ENCODE results near the gene OTUD4.
"Not testable (repeated sequence)": the region's sequence is repeated elsewhere in the genome, so short reads cannot be mapped to it uniquely, and the experiment has no call there.

Gene OTUD4

DNA sequence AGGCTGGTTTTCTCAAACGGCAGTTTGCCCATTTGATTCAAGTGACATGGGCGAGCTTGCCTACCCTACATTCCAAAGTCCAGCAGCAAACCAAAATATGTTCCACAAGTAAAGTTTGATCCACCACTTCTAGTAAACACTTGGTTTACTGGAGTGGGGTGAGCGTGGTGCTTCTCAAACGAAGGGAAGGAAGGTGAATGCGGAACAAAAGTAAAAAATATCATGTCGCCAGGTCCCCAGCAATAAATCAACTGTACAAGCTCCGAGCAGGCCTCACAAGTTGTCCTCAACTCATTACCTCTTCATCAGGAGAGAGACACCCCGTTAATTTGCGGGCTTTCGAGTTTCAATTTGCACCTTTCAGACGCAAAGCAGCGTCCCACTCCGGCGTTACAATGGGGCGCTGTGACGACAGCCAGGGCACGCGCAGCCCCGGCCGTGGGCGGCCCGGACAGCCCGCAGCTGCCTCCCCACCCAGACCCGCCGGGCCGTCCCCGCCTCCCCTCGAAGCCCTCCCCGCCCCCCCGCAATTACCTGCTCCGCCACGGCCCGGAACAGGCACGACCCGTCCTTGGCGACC lies 1.0 kb downstream of the OTUD4 start:
- DNase-seq (ENCODE audit: low read depth in 2 of 2, low spot score in 1 of 2) = peak; percentile 62 to 74

DNA sequence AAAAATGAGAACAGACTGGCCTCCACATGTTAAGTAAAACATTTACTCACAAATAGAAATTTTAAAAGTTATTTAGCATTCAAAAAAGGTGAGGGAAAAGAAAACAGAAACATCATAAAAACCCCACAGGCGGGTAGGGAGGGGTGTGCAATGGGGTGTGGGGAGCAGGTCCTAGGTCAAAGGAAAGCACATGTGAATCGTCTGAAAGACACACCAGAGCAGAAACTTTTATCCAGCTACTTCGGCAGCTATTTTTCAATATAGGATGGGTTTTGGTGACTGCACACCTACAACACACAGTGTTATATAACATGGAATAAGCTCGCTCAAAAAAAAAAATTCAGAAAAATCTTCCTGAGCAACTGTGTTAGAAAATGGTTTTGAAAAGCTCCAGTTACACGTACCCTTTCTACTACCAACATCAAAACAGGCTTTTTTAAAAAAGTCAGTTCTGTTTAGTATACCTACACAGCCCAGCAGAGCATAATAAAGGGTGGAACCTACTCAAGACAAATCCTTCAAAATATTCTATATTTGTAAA lies 1.6 kb downstream of the OTUD4 start:
- no peak for DNase-seq (ENCODE audit: low read depth in 2 of 2, low spot score in 1 of 2)

DNA sequence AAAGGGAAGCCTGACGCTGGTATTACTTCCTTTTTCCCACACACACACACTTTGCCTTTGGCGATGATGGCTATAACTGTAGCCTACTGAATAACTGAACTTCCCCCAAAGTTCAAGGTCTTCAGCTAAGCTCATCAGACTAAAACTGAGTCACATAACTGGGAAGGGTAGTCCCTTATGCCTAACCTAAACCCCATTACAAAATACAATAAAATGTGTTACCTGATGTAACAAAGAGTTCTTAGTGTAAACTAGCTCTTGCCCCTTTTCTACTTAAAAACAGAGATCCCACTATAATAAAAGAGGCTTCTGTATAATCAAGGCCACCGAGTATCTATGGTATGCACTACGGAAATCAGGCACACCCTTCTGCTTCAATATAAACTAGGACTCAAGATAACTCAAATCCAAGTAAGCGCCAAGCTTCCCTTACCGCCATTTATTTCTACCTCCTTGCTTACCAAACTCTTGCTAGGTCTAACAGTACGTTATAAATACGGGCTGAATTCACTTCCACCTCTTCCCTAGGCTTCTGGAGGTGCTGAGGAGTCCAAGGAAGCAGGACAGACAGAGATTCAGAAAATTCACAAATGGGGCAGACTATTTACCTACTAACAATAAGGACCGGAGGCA lies 2.4 kb downstream of the OTUD4 start:
- DNase-seq (ENCODE audit: low read depth in 2 of 2, low spot score in 1 of 2) = no peak

DNA sequence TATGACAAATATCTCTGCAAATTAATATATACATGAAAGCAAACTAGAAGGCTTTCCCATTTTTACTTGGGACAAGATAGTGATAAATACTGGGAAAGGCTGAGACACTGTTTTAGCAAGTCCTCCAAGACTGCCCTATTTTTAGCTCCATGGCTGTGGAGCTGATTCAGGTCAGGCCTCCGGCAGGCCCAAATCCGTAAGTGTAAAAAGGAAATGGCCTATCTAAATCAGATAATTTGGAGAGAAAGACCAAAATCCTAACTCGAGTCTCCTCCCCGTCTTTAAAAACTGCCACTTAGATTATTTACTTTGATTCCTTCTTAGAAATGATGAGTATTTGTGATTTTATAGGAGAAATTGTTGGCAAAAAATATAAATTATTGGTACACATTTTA lies 2.9 kb downstream of the OTUD4 start:
- no peak for DNase-seq (ENCODE audit: low read depth in 2 of 2, low spot score in 1 of 2)

DNA sequence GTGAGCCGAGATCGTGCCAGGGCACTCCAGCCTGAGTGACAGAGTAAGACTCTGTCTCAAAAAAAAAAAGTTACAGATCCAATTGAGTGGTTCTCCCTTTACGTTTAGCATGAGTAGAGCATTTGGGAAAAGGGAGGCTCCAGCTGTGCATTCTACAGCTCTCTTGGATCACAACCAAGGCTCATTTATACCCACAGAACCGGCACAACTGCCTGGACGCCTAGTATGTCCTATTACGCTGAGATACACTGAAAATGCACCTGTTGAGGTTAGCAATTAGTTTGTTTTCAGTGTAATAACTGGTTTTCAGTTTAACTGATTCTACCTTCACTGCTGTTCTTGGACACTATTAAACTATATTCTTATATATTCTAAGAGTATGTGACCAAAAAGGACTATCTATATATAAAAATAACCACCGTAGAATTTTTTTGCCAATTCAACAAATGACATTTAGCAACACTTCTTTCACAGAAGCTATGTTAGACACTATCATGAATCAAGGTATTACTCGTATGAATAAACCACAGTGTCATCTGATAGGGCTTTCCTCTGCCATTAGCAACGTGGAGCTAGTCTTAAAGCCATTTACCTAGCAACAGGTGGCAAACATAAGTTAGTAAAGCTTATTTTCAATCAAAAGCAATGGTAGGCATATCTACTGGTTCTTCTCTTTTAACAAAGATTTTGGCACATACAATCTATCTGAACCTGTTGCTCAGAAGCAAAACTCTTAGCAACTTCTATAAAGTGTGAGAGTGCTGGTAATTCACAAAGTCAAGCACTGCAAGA lies 3.6 kb downstream of the OTUD4 start:
- no peak for DNase-seq (ENCODE audit: low read depth in 2 of 2, low spot score in 1 of 2)

DNA sequence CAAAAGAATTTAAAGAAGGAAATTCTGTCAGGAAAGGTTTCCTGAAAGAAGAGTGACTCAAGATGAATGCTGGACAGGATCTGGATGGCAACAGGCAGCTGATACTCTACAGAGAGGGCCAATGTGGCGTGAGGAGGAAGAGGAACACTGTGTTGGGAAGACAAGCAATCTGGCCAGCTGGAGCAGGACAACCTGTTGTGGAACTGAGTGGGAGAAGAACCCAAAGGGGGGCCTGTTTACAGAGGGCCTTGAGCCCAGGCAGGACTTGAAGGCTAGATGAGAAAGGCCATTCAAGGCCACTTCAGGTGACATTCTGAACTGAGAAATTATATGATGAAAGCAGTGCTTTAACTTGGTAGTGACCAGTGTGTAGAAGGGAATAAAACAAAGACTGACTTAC lies 8.5 kb downstream of the OTUD4 start:
- DNase-seq (ENCODE audit: low read depth in 2 of 2, low spot score in 1 of 2) = no peak

DNA sequence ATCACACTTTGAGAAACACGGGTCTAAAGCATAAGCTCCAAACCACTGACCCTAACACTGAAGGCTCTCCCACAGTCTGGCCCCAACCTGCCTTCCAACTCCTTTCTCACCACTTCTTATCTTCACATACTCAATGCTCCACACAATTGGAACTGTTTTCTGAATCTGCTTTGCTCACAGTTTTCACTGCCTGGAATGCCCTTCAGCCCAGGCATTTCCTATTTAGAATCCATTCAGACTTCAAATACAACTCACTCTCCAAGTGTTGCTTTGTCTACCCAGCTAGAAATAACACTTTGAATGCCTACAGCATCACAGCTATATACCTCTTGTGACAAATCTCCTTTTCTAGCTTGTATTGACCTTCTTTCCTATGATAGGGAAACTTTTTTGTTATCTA lies 10.2 kb downstream of the OTUD4 start:
- no peak for DNase-seq (ENCODE audit: low read depth in 2 of 2, low spot score in 1 of 2)

DNA sequence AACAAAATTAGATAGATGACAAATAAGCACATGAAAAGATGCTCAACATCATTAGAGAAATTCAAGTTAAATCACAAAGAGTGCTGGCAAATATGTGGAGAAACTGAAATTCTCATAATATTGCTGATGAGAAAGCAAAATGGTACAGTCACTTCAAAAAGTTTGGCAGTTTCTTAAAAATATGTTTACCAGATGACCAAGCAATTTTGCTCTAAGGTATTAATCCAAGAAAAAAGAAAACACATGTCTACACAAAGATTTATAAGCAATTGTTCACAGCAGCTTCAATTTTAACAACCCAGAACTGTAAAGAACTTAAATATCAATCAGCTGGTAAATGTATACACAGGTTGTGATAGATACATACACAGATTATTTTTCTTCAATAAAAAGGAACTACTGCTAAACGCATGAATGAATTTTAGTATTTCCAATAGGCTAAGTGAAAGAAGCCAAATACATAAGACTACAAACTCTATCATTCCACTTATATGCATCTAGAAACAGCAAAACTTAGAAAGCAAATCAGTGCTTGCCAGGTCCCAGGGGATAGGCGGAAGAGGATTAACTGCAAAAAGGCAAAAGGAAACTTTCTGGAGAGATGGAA lies 11.7 kb downstream of the OTUD4 start:
- no peak for DNase-seq (ENCODE audit: low read depth in 2 of 2, low spot score in 1 of 2)

DNA sequence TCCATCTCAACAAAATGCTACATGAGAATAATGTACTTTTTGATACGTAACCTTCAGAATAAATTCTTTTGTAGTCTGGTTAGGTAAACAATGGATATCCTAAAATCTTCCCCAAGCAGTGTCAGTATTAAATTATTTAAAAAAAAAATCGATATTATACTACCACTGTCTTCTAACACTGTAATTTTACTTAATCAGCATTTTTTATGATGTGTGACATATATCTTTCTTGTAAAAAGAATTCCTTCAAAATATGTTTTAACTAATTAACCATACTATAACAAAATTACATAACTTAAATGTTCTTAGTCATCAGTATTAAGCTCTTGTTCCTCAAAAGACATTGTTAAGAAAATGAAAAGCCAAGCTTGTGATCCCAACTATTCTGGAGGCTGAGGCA lies 12.5 kb downstream of the OTUD4 start:
- no peak for DNase-seq (ENCODE audit: low read depth in 2 of 2, low spot score in 1 of 2)

DNA sequence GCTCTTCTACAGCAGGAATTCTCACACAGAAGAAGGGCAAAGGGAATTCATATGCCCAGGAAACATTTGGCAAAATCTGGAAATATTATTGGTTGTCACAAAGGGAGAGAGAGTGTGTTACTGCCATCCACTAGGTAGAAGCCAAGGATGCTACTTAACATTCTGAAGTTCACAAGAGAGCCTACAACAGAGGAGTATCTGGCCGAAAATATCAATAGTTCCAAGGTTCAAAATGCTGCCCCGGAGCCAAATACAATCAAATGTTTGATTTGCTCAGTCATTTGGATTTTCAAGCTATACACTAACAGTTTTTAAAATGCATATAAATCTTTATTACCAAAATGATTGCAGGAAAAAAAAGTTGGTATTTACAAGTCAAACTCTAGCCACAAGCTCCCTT lies 18.8 kb downstream of the OTUD4 start:
- no peak for DNase-seq (ENCODE audit: low read depth in 2 of 2, low spot score in 1 of 2)

DNA sequence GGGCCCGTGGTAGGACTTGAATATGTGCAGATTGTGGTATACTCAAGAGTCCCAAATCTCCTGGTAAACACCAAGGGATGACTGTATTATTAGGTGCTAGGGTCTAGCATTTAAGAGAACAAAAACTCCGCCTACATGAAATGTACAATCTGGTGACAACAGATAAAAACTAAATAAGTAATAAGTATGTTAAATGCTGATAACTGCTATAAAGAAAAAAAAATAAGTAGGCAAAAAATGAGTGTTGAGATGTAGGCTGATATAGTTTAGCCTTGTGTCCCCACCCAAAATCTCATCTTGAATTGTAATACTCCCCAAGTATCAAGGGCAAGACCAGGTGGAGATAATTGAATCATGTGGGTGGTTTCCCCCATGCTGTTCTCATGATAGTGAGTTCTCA lies 23.4 kb downstream of the OTUD4 start:
- no peak for DNase-seq (ENCODE audit: low read depth in 2 of 2, low spot score in 1 of 2)

DNA sequence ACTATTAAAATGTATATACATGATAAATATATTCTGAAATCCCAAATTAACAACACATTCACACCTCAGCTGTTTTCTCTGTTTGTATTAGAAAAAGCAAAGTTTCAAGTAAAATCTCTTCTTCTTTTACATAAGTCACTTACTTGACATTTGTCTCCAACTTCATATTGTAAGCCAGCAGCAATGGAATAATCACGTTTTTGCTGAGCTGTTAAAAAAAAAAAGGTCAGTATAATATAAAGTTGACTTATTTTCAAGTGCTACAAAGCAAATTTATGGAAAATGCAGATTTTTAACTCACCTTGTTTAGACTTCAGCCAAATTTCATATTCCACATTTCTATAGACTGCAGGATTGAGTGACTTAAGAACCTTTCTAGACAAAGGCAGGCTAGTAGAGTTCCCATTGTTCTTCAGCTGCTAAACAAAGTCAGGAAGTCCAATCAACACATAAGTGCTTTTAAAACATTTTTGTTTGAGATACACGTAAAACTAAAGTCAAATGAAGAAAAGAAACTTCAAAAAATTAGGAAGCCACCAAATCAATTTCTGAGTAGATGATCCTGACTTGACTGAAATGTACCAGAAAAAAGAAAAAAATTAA lies 25.0 kb downstream of the OTUD4 start:
- DNase-seq (ENCODE audit: low read depth in 2 of 2, low spot score in 1 of 2) = no peak

DNA sequence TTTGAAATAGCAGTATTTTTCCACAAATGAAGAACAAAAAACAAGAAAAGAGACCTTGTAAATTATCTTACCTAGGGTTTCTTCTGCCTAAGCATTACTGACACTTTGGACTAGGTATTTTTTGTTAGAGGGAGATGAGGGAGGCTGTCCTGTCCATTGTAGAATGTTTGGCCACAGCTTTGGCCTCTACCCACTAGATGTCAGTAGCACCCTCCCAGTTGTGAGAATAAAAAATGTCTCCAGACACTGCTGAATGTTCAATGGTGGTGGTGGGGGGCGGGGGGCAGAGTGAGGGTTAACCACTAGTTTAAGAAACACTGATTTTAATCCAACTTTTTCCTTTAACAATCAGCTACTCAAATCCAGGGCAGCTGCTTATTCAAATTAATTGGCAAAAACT lies 25.8 kb downstream of the OTUD4 start:
- DNase-seq (ENCODE audit: low read depth in 2 of 2, low spot score in 1 of 2) = no peak

DNA sequence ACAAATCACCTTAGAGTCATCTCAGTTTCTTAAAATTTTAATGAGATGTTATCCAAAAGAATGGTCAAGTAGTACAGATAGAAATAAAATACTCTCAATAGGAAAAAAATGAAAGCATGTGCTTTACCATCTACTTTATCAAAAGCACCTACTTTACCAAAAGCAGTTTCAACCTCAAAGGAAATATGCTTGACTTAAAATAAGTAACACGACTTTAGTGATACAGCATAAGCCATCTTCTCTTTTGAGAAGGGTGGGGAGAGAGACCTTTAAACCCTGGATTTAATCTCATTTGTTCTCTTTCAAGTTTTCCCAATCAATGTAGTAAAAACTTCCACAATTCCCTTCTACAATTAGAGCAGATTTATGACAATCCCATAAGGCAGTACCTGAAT lies 26.5 kb downstream of the OTUD4 start:
- DNase-seq (ENCODE audit: low read depth in 2 of 2, low spot score in 1 of 2) = no peak

DNA sequence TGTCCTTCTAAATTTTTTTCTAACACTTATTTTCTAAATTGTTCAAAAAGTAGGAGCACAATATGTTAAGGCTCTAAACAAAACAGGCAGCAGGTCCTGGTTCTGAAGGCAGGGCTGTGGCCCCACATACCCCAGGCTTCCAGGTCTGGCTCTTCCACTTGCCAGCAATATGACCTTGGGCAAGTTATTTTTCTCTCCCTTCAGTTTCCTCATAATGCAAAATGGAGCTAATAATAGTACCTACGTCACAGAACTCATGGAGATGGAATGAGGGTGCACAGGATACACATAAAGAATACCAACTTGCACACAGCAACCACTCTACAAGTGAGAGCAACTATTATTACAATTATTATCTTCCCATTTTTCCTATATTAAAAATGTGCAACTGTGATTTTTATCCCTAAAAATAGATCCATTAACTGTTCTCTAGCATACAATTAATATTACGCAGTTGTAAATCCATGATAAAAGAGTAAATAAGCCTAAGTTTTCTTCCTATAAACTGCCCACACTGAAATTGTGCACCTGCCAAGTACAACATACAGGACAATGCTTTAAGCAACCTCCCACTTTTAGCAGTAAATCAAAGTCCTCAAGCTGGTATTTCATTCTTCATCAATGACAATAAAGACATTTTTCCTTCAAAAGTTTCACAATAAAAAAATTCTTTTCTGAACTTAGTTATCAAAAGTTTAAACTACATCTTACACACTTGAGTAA lies 27.0 kb downstream of the OTUD4 start:
- no peak for DNase-seq (ENCODE audit: low read depth in 2 of 2, low spot score in 1 of 2)

DNA sequence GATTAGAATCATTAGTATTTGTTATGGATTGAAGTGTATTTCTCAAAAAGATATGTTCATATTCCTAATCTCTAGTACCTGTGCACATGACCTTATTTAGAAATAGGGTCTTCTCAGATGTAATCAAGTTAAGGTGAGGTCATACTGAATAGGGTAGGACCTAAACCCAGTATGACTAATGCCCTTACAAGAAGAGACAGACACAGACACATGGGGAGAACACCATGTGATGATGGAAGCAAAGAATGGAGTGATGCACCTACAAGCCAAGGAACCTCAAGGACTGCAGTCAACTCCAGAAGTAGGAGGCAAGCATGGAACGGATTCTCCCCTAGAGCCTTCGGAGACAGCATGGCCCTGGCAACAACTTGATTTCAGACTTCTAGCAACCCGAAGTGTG lies 31.4 kb downstream of the OTUD4 start:
- no peak for DNase-seq (ENCODE audit: low read depth in 2 of 2, low spot score in 1 of 2)

DNA sequence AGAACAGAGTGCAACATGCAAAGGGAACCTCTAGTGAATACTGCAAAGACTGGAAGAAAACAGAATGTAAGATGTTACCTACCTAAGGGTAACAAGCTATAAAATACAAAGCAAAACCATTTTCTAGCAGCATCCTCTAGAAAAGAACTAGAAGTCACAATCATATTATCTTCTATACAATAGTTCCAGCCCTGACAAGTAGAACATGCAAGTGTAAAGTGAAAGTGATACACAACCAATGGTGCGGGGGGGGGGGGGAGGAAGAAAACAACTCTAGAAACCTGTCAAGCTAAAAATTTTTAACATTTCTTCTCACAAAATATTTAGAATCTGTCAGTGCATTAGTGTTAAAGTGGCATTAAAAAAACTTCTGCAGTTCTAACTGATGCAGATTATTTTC lies 44.2 kb downstream of the OTUD4 start:
- DNase-seq (ENCODE audit: low read depth in 2 of 2, low spot score in 1 of 2) = not testable (repeated sequence)

DNA sequence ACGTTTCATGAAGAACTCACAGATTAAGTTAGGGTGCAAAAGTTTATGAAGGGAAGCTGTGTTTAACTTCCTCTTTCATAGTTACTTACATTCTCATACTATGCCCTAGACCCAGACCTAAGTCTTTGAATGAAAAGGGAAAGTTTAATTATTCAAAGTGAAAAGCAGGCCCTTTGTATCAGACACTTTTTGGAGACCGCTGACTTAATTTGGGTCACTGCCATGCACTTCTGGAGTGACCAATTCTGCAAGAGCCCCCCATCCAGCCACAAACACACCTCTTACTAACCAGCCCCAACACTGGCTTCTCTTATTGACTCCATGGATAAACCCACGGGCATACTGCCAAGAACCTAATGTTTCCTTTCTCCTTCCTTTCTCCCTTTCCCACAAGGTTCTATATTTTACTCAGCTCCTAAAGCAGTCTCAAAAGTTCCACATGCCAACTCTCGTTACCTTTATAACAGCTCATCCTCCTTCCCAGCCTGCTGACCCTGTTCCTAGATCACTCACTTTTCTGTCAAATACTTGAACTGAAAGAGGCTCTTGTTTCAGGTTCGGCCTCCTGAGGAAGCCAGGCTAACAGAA lies 47.8 kb downstream of the OTUD4 start:
- DNase-seq (ENCODE audit: low read depth in 2 of 2, low spot score in 1 of 2) = no peak

DNA sequence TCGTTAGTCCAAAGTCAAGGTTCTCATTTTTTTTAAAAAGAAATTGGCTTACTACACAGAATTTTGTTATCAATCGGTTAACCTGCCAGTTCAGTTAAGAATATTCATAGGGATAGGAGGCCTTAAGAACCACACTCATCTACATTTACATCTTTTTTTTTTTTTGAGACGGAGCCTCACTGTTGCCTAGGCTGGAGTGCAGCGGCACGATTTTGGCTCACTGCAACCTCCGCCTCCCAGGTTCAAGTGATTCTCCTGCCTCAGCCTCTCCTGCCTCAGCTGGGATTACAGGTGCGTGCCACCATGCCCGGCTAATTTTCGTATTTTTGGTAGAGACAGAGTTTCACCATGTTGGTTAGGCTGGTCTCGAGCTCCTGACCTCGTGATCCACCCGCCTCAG lies 48.5 kb downstream of the OTUD4 start:
- DNase-seq (ENCODE audit: low read depth in 2 of 2, low spot score in 1 of 2) = no peak

DNA sequence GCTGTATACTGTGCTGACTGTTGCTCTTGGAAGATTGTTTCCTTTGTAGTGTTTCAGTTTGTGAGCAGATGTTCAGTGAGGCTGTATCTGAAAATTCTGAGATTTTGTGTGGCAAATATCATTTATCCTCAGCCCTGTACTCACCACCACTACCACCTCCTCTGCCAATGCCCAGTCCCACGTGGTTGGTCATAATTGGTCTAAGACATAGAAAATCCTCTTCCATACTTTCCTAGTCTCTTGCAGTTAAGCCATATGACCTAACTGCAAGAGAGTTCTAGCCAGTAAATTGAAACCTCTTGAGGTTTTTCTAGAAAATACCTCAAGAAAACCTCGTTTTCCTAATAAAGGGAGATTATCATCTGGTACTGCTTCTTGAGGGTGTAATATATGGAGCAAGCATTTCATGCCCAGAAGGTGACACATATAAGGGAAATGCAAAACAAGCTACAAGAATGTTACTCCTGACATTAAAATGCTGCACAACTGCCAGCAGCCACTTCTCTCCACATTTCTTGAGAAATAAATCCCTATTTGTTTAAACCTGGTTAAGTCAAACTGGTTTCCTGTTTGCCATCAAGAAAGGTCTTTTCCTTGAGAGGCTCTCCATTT lies 49.5 kb downstream of the OTUD4 start:
- no peak for DNase-seq (ENCODE audit: low read depth in 2 of 2, low spot score in 1 of 2)

All from stimulated activated CD8-positive, alpha-beta memory T cell treated with anti-CD3 and anti-CD28 coated beads, Interleukin-4, amount 100 ng/mL, for 4 hours (primary cell).